ENCODE results near the gene NT5C2.
"Not testable (repeated sequence)": the region's sequence is repeated elsewhere in the genome, so short reads cannot be mapped to it uniquely, and the experiment has no call there.

NT5C2 gene

GRCh38 chr10:103083977-103084320, 109.1 kb downstream of the NT5C2 start:
- DNase-seq (ENCODE audit: low read depth) = no peak

DNA sequence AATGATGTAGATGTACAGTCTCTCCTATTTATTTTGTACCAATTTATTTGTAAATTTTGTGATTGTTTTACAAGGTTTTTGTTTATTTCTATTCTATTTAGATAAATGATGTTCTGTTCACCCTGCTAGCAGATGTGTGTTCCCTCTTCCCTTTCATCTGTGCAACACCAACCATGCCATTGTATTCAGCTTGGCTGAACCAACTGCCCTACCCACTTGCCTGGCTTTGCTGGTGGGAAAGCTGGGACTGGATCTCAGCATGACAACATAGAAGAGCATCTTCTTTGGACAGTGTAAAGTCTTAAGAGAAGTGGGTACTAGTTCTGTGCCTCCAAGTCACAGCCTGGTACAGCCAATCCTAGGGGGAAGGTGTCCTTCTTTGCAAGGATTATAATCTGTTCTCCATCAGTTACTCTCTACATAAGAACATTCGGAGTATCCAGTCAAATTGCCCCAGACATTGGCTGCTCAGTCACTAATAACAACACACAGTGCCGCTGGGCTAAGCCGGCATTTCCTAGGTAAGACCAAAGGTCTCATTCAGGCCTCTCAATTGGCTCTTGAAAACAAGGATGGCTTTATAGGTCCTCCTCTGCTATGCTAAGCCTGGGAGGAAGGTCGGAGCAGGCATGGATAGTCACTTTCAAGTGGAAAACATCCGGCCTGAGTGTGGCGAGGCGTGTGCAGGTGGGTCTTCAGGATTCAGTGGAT, 109.7 kb downstream of the NT5C2 start:
- no peak for DNase-seq (ENCODE audit: low read depth)

GRCh38 chr10:103082683-103083082, 110.4 kb downstream of the NT5C2 start:
- no peak for DNase-seq (ENCODE audit: low read depth)

DNA sequence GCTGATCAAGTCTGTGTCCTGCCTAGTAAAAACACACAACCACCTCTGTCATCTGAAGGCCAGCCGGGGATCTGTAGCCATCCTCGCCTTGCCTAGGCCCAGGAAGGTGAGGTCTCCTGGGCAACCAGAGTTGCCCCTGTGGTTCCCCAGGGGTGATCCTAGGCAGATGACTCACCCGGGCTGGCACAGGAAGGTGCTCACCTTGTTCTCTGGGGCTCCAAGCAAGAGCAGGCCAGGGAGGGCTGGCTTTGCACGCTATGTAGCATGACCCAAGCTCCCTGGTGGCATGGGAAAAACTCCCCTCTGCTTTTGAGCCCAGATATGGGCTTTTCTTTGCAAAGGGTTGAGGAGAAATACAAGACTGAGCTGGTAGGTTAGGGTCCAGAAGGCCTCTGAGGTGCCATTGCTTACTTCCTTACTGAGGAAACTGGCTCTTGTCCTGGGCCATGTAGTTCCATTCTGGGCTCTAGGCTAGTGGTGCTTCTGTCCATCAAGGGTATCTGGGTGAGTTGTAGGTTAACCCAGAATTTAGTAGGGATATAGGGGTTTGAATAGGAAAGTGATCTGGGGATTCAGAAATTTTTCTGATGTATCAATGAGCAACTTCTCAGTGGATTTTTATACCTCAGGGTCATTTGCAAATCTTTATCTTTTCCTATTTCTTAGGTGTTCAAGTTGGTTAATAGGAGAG, 112.0 kb downstream of the NT5C2 start:
- no peak for DNase-seq (ENCODE audit: low read depth)

DNA sequence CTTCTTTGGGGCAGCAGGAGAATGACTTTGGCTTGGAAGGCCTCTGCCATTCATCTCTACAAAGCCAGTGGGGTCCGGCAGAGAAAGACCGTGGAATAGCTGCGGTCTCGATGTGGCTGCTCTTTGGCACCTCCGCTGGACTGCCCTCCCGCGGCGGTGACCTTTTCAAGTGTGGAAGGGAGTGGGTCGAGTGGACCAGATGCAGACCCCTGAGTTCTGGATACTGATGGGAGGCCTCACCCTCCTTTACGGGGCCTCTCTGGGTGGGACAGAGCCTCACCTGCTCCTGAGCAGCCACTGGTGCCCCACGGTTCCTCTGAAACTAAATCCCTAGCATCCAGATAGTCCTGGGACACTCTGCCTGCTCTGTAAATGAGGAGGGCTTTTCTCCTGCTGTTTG, 113.1 kb downstream of the NT5C2 start:
- DNase-seq (ENCODE audit: low read depth) = no peak

GRCh38 chr10:103079100-103079499, 114.0 kb downstream of the NT5C2 start:
- DNase-seq (ENCODE audit: low read depth) = no peak

- DNase-seq (ENCODE audit: low read depth) = no peak
These were observed 114.4 kb downstream of the NT5C2 start for GRCh38 chr10:103078676-103079075.

GRCh38 chr10:103078309-103078615, 114.8 kb downstream of the NT5C2 start:
- DNase-seq (ENCODE audit: low read depth) = no peak

DNA sequence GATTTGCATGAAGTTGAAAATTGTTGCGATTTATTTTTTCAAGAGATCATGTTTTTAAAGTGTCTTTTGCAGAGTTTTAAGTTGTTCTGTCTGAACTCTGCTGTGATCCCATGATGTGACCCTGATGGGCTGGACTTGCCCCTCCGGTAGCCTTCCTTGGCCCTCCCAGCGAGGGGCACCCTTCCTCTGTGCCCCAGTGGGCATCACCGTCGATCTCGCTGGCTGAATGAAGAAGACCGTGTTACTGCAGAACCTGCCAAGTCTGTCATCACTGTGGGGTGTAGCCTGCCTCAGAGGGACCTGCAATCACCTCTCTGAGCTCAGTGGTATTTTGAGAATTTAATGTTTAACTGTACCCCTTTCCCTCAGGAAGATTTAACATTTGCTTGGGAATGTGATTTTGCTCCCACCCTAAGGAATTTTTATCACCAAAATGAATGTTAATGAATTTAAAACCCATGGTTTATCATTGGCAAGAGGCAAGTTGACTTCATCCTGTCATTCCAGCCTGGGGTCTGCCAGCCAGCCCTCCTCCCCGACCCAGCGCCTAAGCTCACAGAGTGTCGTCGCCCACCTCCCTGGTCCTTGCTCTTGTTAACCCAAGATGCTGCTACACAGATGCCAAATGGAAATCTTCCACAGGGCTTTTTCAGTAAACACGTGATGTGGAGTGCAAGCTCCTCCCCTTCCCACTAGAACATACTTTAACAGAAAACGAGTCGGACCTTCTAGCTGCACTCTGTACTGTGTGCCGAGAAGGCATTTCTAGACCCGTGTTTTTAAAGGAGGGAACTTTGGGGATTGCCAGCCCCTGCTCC, 115.4 kb downstream of the NT5C2 start:
- DNase-seq (ENCODE audit: low read depth) = no peak

GRCh38 chr10:103077020-103077419, 116.1 kb downstream of the NT5C2 start:
- DNase-seq (ENCODE audit: low read depth) = no peak

GRCh38 chr10:103072891-103073290, 120.2 kb downstream of the NT5C2 start:
- no peak for DNase-seq (ENCODE audit: low read depth)

DNA sequence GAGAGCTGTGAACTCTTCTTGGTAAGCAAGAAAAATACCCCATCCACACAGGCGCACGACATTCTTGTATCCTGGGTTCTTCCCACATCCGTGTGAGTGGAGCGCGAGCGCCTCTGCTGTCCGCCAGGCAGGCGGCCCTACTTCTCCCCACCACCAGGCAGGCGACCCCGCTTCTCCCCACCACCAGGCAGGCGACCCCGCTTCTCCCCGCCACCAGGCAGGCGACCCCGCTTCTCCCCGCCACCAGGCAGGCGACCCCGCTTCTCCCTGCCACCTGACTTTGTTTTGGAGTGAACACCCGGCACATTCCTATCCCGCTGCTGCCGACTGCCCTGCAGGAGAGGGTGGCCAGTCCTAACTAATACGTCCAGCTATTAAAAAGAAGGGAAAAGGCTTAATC, 120.8 kb downstream of the NT5C2 start:
- no peak for DNase-seq (ENCODE audit: low read depth)

DNA sequence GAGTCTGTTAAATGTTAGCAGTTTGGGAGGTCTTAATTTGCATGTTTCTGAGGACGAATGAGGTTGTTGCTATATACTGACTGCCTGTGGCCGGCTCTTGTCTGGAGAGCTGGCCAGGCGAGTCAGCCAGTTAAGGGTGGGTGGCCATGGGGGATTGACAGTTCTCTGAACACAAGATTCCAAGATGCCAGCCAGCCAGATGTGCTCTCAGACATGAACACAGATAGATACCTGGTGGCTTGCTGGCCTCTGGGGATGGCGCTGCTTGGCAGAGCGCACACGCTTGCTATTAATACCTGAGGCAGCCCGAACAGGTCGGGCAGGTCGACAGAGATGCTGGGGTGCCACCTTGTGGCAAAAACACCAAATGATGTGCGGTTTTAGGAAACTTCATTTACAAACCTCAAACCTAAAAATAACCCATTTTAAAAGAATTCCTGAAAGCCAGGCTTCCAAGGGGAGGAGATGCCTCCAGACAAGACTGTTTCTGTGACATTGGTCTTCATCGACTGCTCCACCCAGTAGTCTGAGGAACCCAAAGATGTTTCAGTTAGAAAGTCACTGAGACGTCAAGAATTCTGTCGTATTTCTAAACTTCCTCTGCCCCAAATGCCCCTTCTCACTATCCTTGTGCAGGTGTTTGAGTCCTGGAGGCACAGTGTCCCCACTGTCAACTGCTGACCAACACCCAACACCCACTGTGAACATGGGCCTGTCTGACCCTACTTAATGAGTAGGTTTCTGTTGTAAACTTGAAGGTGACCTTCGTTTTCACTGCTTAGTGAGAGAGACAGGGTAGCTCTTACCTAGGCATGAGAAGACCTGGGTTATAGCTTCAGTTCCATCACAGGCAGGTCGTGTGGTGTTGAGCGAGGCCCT, 123.4 kb downstream of the NT5C2 start:
- peak; percentile 66 for DNase-seq (ENCODE audit: low read depth)

DNA sequence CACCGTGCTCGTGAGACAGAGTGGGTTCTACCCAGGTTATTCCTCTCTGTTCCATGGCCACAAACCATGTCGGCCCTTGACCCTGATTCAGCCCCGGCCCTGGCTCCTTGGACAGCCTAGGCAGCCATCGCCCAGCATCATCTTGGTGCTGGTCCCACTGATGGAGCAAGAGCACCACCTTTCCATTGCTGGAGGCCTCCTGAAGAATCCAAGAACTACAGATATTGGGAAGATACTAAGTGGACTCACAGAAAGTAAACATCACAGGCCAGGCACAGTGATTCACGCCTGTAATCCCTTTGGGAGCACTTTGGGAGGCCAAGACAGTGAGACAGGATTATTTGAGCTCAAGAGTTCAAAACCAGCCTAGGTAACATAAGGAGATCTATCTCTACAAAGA, 125.1 kb downstream of the NT5C2 start:
- DNase-seq (ENCODE audit: low read depth) = no peak

DNA sequence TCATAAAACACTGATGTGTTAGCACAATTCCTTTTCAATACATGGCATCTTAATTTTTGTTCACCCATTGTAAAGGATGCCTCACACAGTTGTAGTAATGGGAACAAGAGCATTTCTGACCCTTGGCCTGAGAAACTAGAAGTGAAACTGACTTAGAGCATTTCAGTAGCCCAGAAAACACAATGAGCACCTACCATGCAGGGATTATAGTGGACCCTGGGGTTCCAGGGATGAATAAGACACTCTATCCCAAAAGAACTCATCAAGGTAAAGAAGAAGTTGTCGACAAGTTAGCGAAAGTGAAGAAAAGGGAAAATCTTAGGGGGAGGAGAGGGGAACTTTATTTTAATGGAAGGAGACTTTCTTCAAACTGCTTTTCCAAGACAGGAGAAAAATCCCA, 125.6 kb downstream of the NT5C2 start:
- no peak for DNase-seq (ENCODE audit: low read depth)

DNA sequence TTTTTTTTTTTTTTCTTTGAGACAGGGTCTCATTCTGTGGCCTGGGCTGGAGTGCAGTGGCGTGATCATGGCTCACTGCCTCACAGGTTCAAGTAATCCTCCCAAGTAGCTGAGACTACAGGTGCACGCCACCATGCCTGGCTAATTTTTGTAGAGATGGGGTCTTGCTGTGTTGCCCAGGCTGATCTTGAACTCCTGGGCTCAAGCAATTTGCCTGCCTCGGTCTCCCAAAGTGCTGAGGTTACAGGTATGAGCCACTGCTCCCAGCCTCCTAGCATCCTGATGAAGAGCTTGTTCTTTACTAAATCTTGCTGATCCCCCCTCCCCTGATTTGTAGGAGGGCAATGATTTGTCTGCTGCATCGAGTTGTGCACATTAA, 126.0 kb downstream of the NT5C2 start:
- DNase-seq (ENCODE audit: low read depth) = not testable (repeated sequence)

DNA sequence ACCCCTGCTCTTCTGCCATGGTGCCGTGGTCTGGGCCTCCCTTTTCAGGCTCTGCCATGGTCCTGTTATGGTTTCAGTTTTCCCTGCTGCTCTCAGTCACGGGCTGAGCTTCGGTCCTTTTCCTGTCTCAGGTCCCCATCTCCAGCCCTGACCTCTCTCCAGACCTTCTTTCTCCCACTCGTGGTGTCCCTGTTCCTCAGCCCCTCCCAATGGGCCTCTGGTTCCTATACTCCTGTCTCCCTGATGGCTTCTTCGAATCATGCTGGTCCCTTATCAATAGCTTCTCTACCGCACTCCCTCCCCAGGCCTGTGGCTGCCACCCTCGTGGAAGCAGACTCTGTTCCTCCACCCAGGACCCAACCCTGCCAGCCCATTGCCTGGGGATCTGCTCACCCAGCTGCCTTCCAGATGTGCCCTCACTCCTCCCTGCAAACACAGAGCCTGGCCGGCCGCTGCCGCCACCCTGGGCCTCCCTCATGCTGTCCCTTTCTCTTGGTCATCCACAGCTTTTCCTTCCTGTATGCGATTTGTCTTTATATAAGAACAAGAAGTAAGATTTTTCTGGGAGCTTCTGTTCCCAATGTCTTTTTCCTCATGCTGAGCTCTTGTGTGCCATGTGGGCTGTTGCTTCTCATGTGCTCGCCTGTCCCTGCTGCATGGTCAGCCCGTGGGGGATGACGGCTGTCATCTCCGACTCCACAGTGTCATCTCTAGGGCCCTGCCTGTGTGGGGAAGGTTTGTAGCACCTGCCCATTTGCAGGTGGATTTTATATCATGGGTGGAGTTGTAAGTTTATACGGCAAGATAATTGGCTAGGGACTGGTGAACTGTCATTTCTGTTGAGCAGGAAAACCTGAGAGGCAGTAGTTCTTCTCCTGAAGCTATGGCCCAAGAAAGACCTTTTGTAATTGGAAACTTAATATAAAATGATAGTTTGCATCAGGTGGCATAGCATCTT, 126.7 kb downstream of the NT5C2 start:
- DNase-seq (ENCODE audit: low read depth) = no peak

- DNase-seq (ENCODE audit: low read depth) = no peak
These were observed 128.1 kb downstream of the NT5C2 start for GRCh38 chr10:103064956-103065355.

- DNase-seq (ENCODE audit: low read depth) = peak; percentile 24
These were observed 130.1 kb downstream of the NT5C2 start for GRCh38 chr10:103062854-103063590.

GRCh38 chr10:103060575-103060974, 132.5 kb downstream of the NT5C2 start:
- DNase-seq (ENCODE audit: low read depth) = no peak
